Activated CD4-positive, alpha-beta T cell treated with anti-CD3 and anti-CD28 coated beads, Interleukin-2, amount 10 ng/mL, durations not matched to agents 24 days and 14 days (primary cell): ENCODE measurements around the gene PAM. TPM values are rescaled to one million over a fixed set of nuclear protein-coding genes. Genes with fewer than 3 reads are reported as not detected.
"Not testable (repeated sequence)": the region's sequence is repeated elsewhere in the genome, so short reads cannot be mapped to it uniquely, and the experiment has no call there.

ENCODE experiments used
- DNase-seq: peaks from one replicate; pipeline ENCODE4 v3.0.0; 2022
- H3K27ac Mint-ChIP-seq: one replicate; pipeline ENCODE4 v1.8.0; 2022; ENCODE audit warnings: mild to moderate bottlenecking, mixed read lengths
- H3K27me3 Mint-ChIP-seq: one replicate; pipeline ENCODE4 v1.8.0; 2022; ENCODE audit warnings: mixed read lengths
- H3K36me3 Mint-ChIP-seq: one replicate; pipeline ENCODE4 v1.8.0; 2022; ENCODE audit warnings: low read depth, mild to moderate bottlenecking, mixed read lengths
- H3K4me1 Mint-ChIP-seq: one replicate; pipeline ENCODE4 v1.8.0; 2021; ENCODE audit warnings: mixed read lengths
- H3K4me3 Mint-ChIP-seq: one replicate; pipeline ENCODE4 v1.8.0; 2022; ENCODE audit warnings: mild to moderate bottlenecking, moderate library complexity, mixed read lengths
- H3K9me3 Mint-ChIP-seq: one replicate; pipeline ENCODE4 v1.8.0; 2021; ENCODE audit warnings: mixed read lengths
- intact Hi-C: fragments of 100-400 bp; cut with micrococcal nuclease; formaldehyde crosslinking; loops from one replicate; pipeline ENCODE4 v1.15.1; 2023
- total RNA-seq: library from RNA; stranded (reverse); gene quantifications from 2 replicates; pipeline ENCODE4 v1.2.3, GENCODE V29; 2022

The PAM gene
- total RNA-seq, 1 donor from 2014 or later = 72.2 TPM

- Mint-ChIP-seq H3K4me3 (no peak overlapping the region), H3K4me1 (no peaks in the 10 kb centered on the region), H3K27ac (no peak overlapping the region), H3K9me3 (no peaks in the 10 kb centered on the region), H3K27me3 (no peaks in the 10 kb centered on the region), H3K36me3 (peaks cover 6% of the 10 kb centered on the region)
- intact Hi-C loops = no loop called here
- DNase-seq = no peak
Observed at GRCh38 chr5:102902135-102902448, 147.0 kb downstream of the PAM start.

- intact Hi-C loops = no loop called here
- H3K9me3 Mint-ChIP-seq = no peaks in the 10 kb centered on the region
- H3K27me3 Mint-ChIP-seq = no peaks in the 10 kb centered on the region
- DNase-seq = no peak
- H3K36me3 Mint-ChIP-seq = peaks cover 6% of the 10 kb centered on the region
- H3K27ac Mint-ChIP-seq = no peak overlapping the region
- H3K4me3 Mint-ChIP-seq = no peak overlapping the region
- no peaks in the 10 kb centered on the region for H3K4me1 Mint-ChIP-seq
Observed at GRCh38 chr5:102902647-102903046, 147.5 kb downstream of the PAM start.

GRCh38 chr5:102903074-102903871 is 148.2 kb downstream of the PAM start:
- no peak overlapping the region for H3K4me3 Mint-ChIP-seq
- intact Hi-C loops = no loop called here
- no peak overlapping the region for H3K27ac Mint-ChIP-seq
- no peaks in the 10 kb centered on the region for H3K27me3 Mint-ChIP-seq
- no peaks in the 10 kb centered on the region for H3K9me3 Mint-ChIP-seq
- DNase-seq = no peak
- H3K4me1 Mint-ChIP-seq = no peaks in the 10 kb centered on the region
- peaks cover 6% of the 10 kb centered on the region for H3K36me3 Mint-ChIP-seq

- Mint-ChIP-seq H3K4me1 (no peaks in the 10 kb centered on the region), H3K27ac (no peak overlapping the region), H3K9me3 (no peaks in the 10 kb centered on the region), H3K36me3 (peaks cover 6% of the 10 kb centered on the region), H3K4me3 (no peak overlapping the region), H3K27me3 (no peaks in the 10 kb centered on the region)
- no peak for DNase-seq
- intact Hi-C loops = no loop called here
Observed at GRCh38 chr5:102905056-102905455, 150.0 kb downstream of the PAM start.

- H3K4me3 Mint-ChIP-seq, DNase-seq, H3K27ac Mint-ChIP-seq, H3K27me3 Mint-ChIP-seq, intact Hi-C loops, H3K9me3 Mint-ChIP-seq, H3K36me3 Mint-ChIP-seq, H3K4me1 Mint-ChIP-seq: not testable (repeated sequence)
Observed at GRCh38 chr5:102907099-102907498, 152.0 kb downstream of the PAM start.

- H3K36me3 Mint-ChIP-seq = peaks cover 2% of the 10 kb centered on the region
- peaks cover 7% of the 10 kb centered on the region for H3K4me1 Mint-ChIP-seq
- no peaks in the 10 kb centered on the region for H3K27me3 Mint-ChIP-seq
- no peak for DNase-seq
- H3K4me3 Mint-ChIP-seq = no peak overlapping the region
- no peaks in the 10 kb centered on the region for H3K9me3 Mint-ChIP-seq
- intact Hi-C loops = no loop called here
- peak overlapping the region; percentile 49 for H3K27ac Mint-ChIP-seq
Observed at GRCh38 chr5:102910240-102911226, 155.4 kb downstream of the PAM start.

GRCh38 chr5:102911973-102912372 is 156.9 kb downstream of the PAM start:
- no peaks in the 10 kb centered on the region for H3K27me3 Mint-ChIP-seq
- no peak for DNase-seq
- no peak overlapping the region for H3K27ac Mint-ChIP-seq
- no peaks in the 10 kb centered on the region for H3K9me3 Mint-ChIP-seq
- H3K4me3 Mint-ChIP-seq = no peak overlapping the region
- H3K36me3 Mint-ChIP-seq = no peaks in the 10 kb centered on the region
- H3K4me1 Mint-ChIP-seq = peaks cover 7% of the 10 kb centered on the region
- intact Hi-C loops = no loop called here

GRCh38 chr5:102916109-102916508 is 161.0 kb downstream of the PAM start:
- Mint-ChIP-seq H3K27ac (no peak overlapping the region), H3K36me3 (no peaks in the 10 kb centered on the region), H3K4me1 (peaks cover 2% of the 10 kb centered on the region), H3K9me3 (no peaks in the 10 kb centered on the region), H3K27me3 (no peaks in the 10 kb centered on the region), H3K4me3 (no peak overlapping the region)
- intact Hi-C loops = no loop called here
- no peak for DNase-seq

GRCh38 chr5:102918986-102919610 is 164.0 kb downstream of the PAM start:
- intact Hi-C loops = no loop called here
- Mint-ChIP-seq H3K27me3 (no peaks in the 10 kb centered on the region), H3K4me1 (no peaks in the 10 kb centered on the region), H3K27ac (no peak overlapping the region), H3K36me3 (peaks cover 5% of the 10 kb centered on the region), H3K9me3 (no peaks in the 10 kb centered on the region), H3K4me3 (no peak overlapping the region)
- no peak for DNase-seq

GRCh38 chr5:102920762-102921161 is 165.7 kb downstream of the PAM start:
- no peaks in the 10 kb centered on the region for H3K9me3 Mint-ChIP-seq
- no peaks in the 10 kb centered on the region for H3K4me1 Mint-ChIP-seq
- no peak for DNase-seq
- H3K27me3 Mint-ChIP-seq = no peaks in the 10 kb centered on the region
- H3K36me3 Mint-ChIP-seq = peaks cover 7% of the 10 kb centered on the region
- H3K27ac Mint-ChIP-seq = no peak overlapping the region
- no peak overlapping the region for H3K4me3 Mint-ChIP-seq
- intact Hi-C loops = no loop called here

GRCh38 chr5:102921341-102922044 is 166.4 kb downstream of the PAM start:
- no peaks in the 10 kb centered on the region for H3K9me3 Mint-ChIP-seq
- H3K27me3 Mint-ChIP-seq = no peaks in the 10 kb centered on the region
- H3K4me1 Mint-ChIP-seq = no peaks in the 10 kb centered on the region
- intact Hi-C loops = no loop called here
- DNase-seq = no peak
- peaks cover 7% of the 10 kb centered on the region for H3K36me3 Mint-ChIP-seq
- H3K27ac Mint-ChIP-seq = no peak overlapping the region
- H3K4me3 Mint-ChIP-seq = no peak overlapping the region

GRCh38 chr5:102922111-102922720 is 167.1 kb downstream of the PAM start:
- peaks cover 11% of the 10 kb centered on the region for H3K36me3 Mint-ChIP-seq
- DNase-seq = no peak
- no peaks in the 10 kb centered on the region for H3K4me1 Mint-ChIP-seq
- H3K27ac Mint-ChIP-seq = no peak overlapping the region
- H3K4me3 Mint-ChIP-seq = no peak overlapping the region
- H3K27me3 Mint-ChIP-seq = no peaks in the 10 kb centered on the region
- H3K9me3 Mint-ChIP-seq = no peaks in the 10 kb centered on the region
- intact Hi-C loops = no loop called here

GRCh38 chr5:102922799-102923477 is 167.8 kb downstream of the PAM start:
- Mint-ChIP-seq H3K27ac (no peak overlapping the region), H3K9me3 (no peaks in the 10 kb centered on the region), H3K36me3 (peaks cover 11% of the 10 kb centered on the region), H3K4me1 (no peaks in the 10 kb centered on the region), H3K4me3 (no peak overlapping the region), H3K27me3 (no peaks in the 10 kb centered on the region)
- intact Hi-C loops = no loop called here
- DNase-seq = no peak
